ENCODE results near the gene PASK. TPM values are rescaled to one million over a fixed set of nuclear protein-coding genes. Genes with fewer than 3 reads are reported as not detected.

PASK gene
- polyA plus RNA-seq, 1 experiment = 2.0 TPM

- no peak overlapping the region for H3K4me3 ChIP-seq (ENCODE audit: low read depth, low read length)
- no peak for DNase-seq (ENCODE audit: low read depth, low spot score)
- TF ChIP-seq CTCF (IDR thresholded peaks at IDR 0.05; ENCODE audit: low read depth, low read length) = no peak
- H3K27me3 ChIP-seq (ENCODE audit: control insufficient read depth, insufficient read depth, low read length) = no peaks in the 10 kb centered on the region
- no peak overlapping the region for H3K27ac ChIP-seq (ENCODE audit: low read depth, low read length)
- peaks cover 7% of the 10 kb centered on the region for H3K9me3 ChIP-seq (ENCODE audit: control insufficient read depth, insufficient read depth, low read length)
- CTCF ChIA-PET = interaction anchor here (1.1 kb wide), 1 partner anchor 317 kb away, joined by 3 read pairs; no protein-coding TSS in a partner anchor
- POLR2A ChIA-PET = no interaction called here
Measured at GRCh38 chr2:241168366-241168765, 19.1 kb upstream of the PASK start.

- no peak for DNase-seq (ENCODE audit: low read depth, low spot score)
- ChIA-PET CTCF (no interaction called here), POLR2A (no interaction called here)
- Histone ChIP-seq H3K27ac (ENCODE audit: low read depth, low read length) (no peak overlapping the region), H3K9me3 (ENCODE audit: control insufficient read depth, insufficient read depth, low read length) (no peaks in the 10 kb centered on the region), H3K4me3 (ENCODE audit: low read depth, low read length) (no peak overlapping the region), H3K27me3 (ENCODE audit: control insufficient read depth, insufficient read depth, low read length) (no peaks in the 10 kb centered on the region)
- TF ChIP-seq CTCF (IDR thresholded peaks at IDR 0.05; ENCODE audit: low read depth, low read length) = no peak
Measured at GRCh38 chr2:241163601-241164118, 14.4 kb upstream of the PASK start.

- CTCF ChIA-PET = interaction anchor here (1.2 kb wide), 1 partner anchor 310 kb away, joined by 3 read pairs; no protein-coding TSS in a partner anchor
- POLR2A ChIA-PET = no interaction called here
- H3K4me3 ChIP-seq (ENCODE audit: low read depth, low read length) = no peak overlapping the region
- peak overlapping the region; percentile 80 for H3K27ac ChIP-seq (ENCODE audit: low read depth, low read length)
- DNase-seq (ENCODE audit: low read depth, low spot score) = no peak
- no peaks in the 10 kb centered on the region for H3K27me3 ChIP-seq (ENCODE audit: control insufficient read depth, insufficient read depth, low read length)
- H3K9me3 ChIP-seq (ENCODE audit: control insufficient read depth, insufficient read depth, low read length) = no peaks in the 10 kb centered on the region
- no peak for TF ChIP-seq CTCF (IDR thresholded peaks at IDR 0.05; ENCODE audit: low read depth, low read length)
Measured at GRCh38 chr2:241161646-241162281, 12.5 kb upstream of the PASK start.

GRCh38 chr2:241160318-241160717 lies 11.0 kb upstream of the PASK start:
- ChIA-PET POLR2A (no interaction called here), CTCF (no interaction called here)
- Histone ChIP-seq H3K4me3 (ENCODE audit: low read depth, low read length) (no peak overlapping the region), H3K9me3 (ENCODE audit: control insufficient read depth, insufficient read depth, low read length) (no peaks in the 10 kb centered on the region), H3K27ac (ENCODE audit: low read depth, low read length) (no peak overlapping the region), H3K27me3 (ENCODE audit: control insufficient read depth, insufficient read depth, low read length) (no peaks in the 10 kb centered on the region)
- no peak for TF ChIP-seq CTCF (IDR thresholded peaks at IDR 0.05; ENCODE audit: low read depth, low read length)
- DNase-seq (ENCODE audit: low read depth, low spot score) = no peak

- no peaks in the 10 kb centered on the region for H3K27me3 ChIP-seq (ENCODE audit: control insufficient read depth, insufficient read depth, low read length)
- CTCF ChIA-PET = no interaction called here
- no peak overlapping the region for H3K4me3 ChIP-seq (ENCODE audit: low read depth, low read length)
- no peak for TF ChIP-seq CTCF (IDR thresholded peaks at IDR 0.05; ENCODE audit: low read depth, low read length)
- no peak overlapping the region for H3K27ac ChIP-seq (ENCODE audit: low read depth, low read length)
- POLR2A ChIA-PET = interaction anchor here (0.6 kb wide), 1 partner anchor 14 kb away, joined by 7 read pairs; no protein-coding TSS in a partner anchor
- no peak for DNase-seq (ENCODE audit: low read depth, low spot score)
- H3K9me3 ChIP-seq (ENCODE audit: control insufficient read depth, insufficient read depth, low read length) = no peaks in the 10 kb centered on the region
Measured at GRCh38 chr2:241159116-241159515, 9.8 kb upstream of the PASK start.
